Keratinocyte (primary cell): ENCODE results near the gene ZNF559.

Experiments
- CTCF ChIP-seq, 3 experiments: IDR thresholded peaks in 1 of 3; conservative IDR thresholded peaks in 1 of 3; optimal IDR thresholded peaks in 1 of 3; 2 replicates in 2 of 3; 3 replicates in 1 of 3; pipeline versions ENCODE3 to v1.5.1; 2011; ENCODE audit warnings: low read length in 3 of 3, mild to moderate bottlenecking in 3 of 3, moderate library complexity in 2 of 3, control low read depth in 1 of 3, inconsistent platforms in 1 of 3; ENCODE audit not compliant: insufficient read depth in 2 of 3; ENCODE audit errors: extremely low read depth in 1 of 3
- EZH2 ChIP-seq: IDR thresholded peaks from one replicate; pipeline ENCODE4 v1.6.1; 2012; ENCODE audit warnings: inconsistent platforms, mild to moderate bottlenecking, low read length, moderate library complexity

- TF ChIP-seq CTCF (optimal IDR thresholded peaks at IDR 0.05 in 1 of 3, IDR thresholded peaks at IDR 0.05 in 1 of 3, conservative IDR thresholded peaks at IDR 0.05 in 1 of 3; ENCODE audit: extremely low read depth in 1 of 3, insufficient read depth in 2 of 3, low read length in 3 of 3): no peak
- TF ChIP-seq EZH2: no peak
Observed at GRCh38 chr19:9309974-9310446, 14.0 kb upstream of the ZNF559 start.
